OCI-LY1 (cell line): ENCODE data around the gene LIPG.
A peak's percentile ranks its signal among the peaks of the same experiment; 100 is the strongest.

Source experiments
- H2AFZ ChIP-seq: fragments of 200-600 bp; sonication (generic), shearing (Covaris generic); 2 replicates; pipeline ENCODE4 v1.6.0; 2014; ENCODE audit warnings: antibody characterized with exemption, mild to moderate bottlenecking, low read length
- H3F3A ChIP-seq: fragments of 200-600 bp; sonication (generic), shearing (Covaris generic); 2 replicates; pipeline ENCODE4 v1.6.0; 2014; ENCODE audit warnings: mild to moderate bottlenecking, antibody characterized with exemption, low read length, moderate library complexity; ENCODE audit not compliant: insufficient read depth
- H3K27ac ChIP-seq: fragments of 200-600 bp; sonication (generic); 2 replicates; pipeline ENCODE4 v1.5.1; 2014; ENCODE audit warnings: low read length, mixed run types, mild to moderate bottlenecking, low read depth; ENCODE audit not compliant: poor library complexity, severe bottlenecking
- H3K27me3 ChIP-seq: fragments of 200-600 bp; sonication (generic); 2 replicates; pipeline ENCODE4 v1.6.0; 2014; ENCODE audit warnings: antibody characterized with exemption, mild to moderate bottlenecking, low read length, moderate library complexity; ENCODE audit not compliant: insufficient read depth
- H3K36me3 ChIP-seq: fragments of 200-600 bp; sonication (generic); 2 replicates; pipeline ENCODE4 v1.6.1; 2014; ENCODE audit warnings: mild to moderate bottlenecking, antibody characterized with exemption, low read length, moderate library complexity, mixed read lengths; ENCODE audit not compliant: insufficient read depth
- H3K4me1 ChIP-seq: fragments of 200-600 bp; sonication (generic); 2 replicates; pipeline ENCODE4 v1.5.1; 2014; ENCODE audit warnings: mild to moderate bottlenecking, low read length, moderate library complexity; ENCODE audit not compliant: insufficient read depth, severe bottlenecking
- H3K4me2 ChIP-seq: fragments of 200-600 bp; sonication (generic), shearing (Covaris generic); 2 replicates; pipeline ENCODE4 v1.6.1; 2014; ENCODE audit warnings: low read length
- H3K4me3 ChIP-seq: fragments of 200-600 bp; sonication (generic); 2 replicates; pipeline ENCODE4 v1.5.1; 2014; ENCODE audit warnings: low read length, low read depth, mild to moderate bottlenecking, mixed read lengths; ENCODE audit not compliant: poor library complexity, severe bottlenecking
- H3K79me2 ChIP-seq: fragments of 200-600 bp; shearing (Covaris generic); 2 replicates; pipeline ENCODE4 v1.6.1; 2016; ENCODE audit warnings: mixed run types, low read length, mixed read lengths; ENCODE audit not compliant: insufficient read depth
- H3K9ac ChIP-seq: fragments of 200-600 bp; sonication (generic), shearing (Covaris generic); 2 replicates; pipeline ENCODE4 v1.6.1; 2014; ENCODE audit warnings: mild to moderate bottlenecking, low read length, mixed read lengths
- H3K9me2 ChIP-seq: fragments of 200-600 bp; sonication (generic), shearing (Covaris generic); 2 replicates; pipeline ENCODE4 v1.6.1; 2014; ENCODE audit warnings: low read depth, mild to moderate bottlenecking, low read length, mixed read lengths
- H3K9me3 ChIP-seq: fragments of 200-600 bp; shearing (Covaris generic); 2 replicates; pipeline ENCODE4 v1.6.1; 2014; ENCODE audit warnings: low read length, mixed read lengths
- H4K20me1 ChIP-seq: fragments of 200-600 bp; sonication (generic), shearing (Covaris generic); 2 replicates; pipeline ENCODE4 v1.6.0; 2016; ENCODE audit warnings: mild to moderate bottlenecking, low read length; ENCODE audit not compliant: insufficient read depth
- CTCF ChIP-seq: fragments of 200-600 bp; sonication (generic), shearing (Covaris generic); IDR thresholded peaks from 2 replicates; pipeline ENCODE4 v1.5.1; 2017; ENCODE audit warnings: mild to moderate bottlenecking, antibody characterized with exemption, low read length, moderate library complexity, mixed read lengths
- EZH2 ChIP-seq: fragments of 200-600 bp; sonication (generic), shearing (Covaris generic); IDR thresholded peaks from 2 replicates; pipeline ENCODE4 v1.8.0; 2017; ENCODE audit warnings: borderline replicate concordance, mixed run types, mild to moderate bottlenecking, antibody characterized with exemption, low read length, moderate library complexity, mixed read lengths

The LIPG gene

GRCh38 chr18:49565612-49566011 lies 3.8 kb downstream of the LIPG start:
- no peaks in the 10 kb centered on the region for H3K9me2 ChIP-seq
- peaks cover 54% of the 10 kb centered on the region for H3K36me3 ChIP-seq
- H3K9ac ChIP-seq: no peak overlapping the region
- no peaks in the 10 kb centered on the region for H3F3A ChIP-seq
- peak overlapping the region; percentile 92 for H3K4me2 ChIP-seq
- no peak for TF ChIP-seq EZH2
- no peak for TF ChIP-seq CTCF
- peaks cover 38% of the 10 kb centered on the region for H3K4me1 ChIP-seq
- no peaks in the 10 kb centered on the region for H3K9me3 ChIP-seq
- peak overlapping the region; percentile 84 for H3K4me3 ChIP-seq
- no peaks in the 10 kb centered on the region for H3K27me3 ChIP-seq
- H2AFZ ChIP-seq: no peak overlapping the region
- no peaks in the 10 kb centered on the region for H4K20me1 ChIP-seq
- peaks cover 22% of the 10 kb centered on the region for H3K79me2 ChIP-seq
- H3K27ac ChIP-seq: no peak overlapping the region

GRCh38 chr18:49566217-49566770 lies 4.4 kb downstream of the LIPG start:
- H3K9ac ChIP-seq: no peak overlapping the region
- H2AFZ ChIP-seq: no peak overlapping the region

GRCh38 chr18:49566985-49567384 lies 5.1 kb downstream of the LIPG start:
- Histone ChIP-seq H3K79me2 (peaks cover 22% of the 10 kb centered on the region), H3K27ac (no peak overlapping the region), H3K4me2 (no peak overlapping the region), H3K36me3 (peaks cover 67% of the 10 kb centered on the region), H3K9ac (no peak overlapping the region), H3K27me3 (no peaks in the 10 kb centered on the region), H3K4me3 (no peak overlapping the region), H3K9me3 (no peaks in the 10 kb centered on the region), H3K9me2 (no peaks in the 10 kb centered on the region), H4K20me1 (no peaks in the 10 kb centered on the region), H3F3A (no peaks in the 10 kb centered on the region), H2AFZ (no peak overlapping the region), H3K4me1 (peaks cover 26% of the 10 kb centered on the region)
- no peak for TF ChIP-seq CTCF
- TF ChIP-seq EZH2: no peak

More at GRCh38 chr18:49566217-49566770, 4.4 kb downstream of the LIPG start:
- Histone ChIP-seq H3K4me3 (no peak overlapping the region), H3K27ac (no peak overlapping the region), H3K4me1 (peaks cover 31% of the 10 kb centered on the region), H4K20me1 (no peaks in the 10 kb centered on the region), H3K27me3 (no peaks in the 10 kb centered on the region), H3K9me2 (no peaks in the 10 kb centered on the region), H3K4me2 (no peak overlapping the region), H3K79me2 (peaks cover 22% of the 10 kb centered on the region), H3F3A (no peaks in the 10 kb centered on the region), H3K36me3 (peaks cover 61% of the 10 kb centered on the region), H3K9me3 (no peaks in the 10 kb centered on the region)
- TF ChIP-seq CTCF (no peak), EZH2 (no peak)
